Colonic mucosa (tissue), 4 donors: ENCODE results near the gene FLRT2. TPM values are rescaled to one million over a fixed set of nuclear protein-coding genes. Genes with fewer than 3 reads are reported as not detected.

Source experiments
- DNase-seq: peaks from one replicate; pipeline ENCODE4 v3.0.0-alpha.2; 2020
- H3K27ac ChIP-seq: fragments of 200-600 bp; one replicate; pipeline ENCODE4 v1.8.0; 2021
- H3K27me3 ChIP-seq: fragments of 200-600 bp; one replicate; pipeline ENCODE4 v1.8.0; 2021
- H3K36me3 ChIP-seq: fragments of 200-600 bp; one replicate; pipeline ENCODE4 v1.8.0; 2021
- H3K4me1 ChIP-seq: fragments of 200-600 bp; one replicate; pipeline ENCODE4 v1.8.0; 2021; ENCODE audit warnings: mild to moderate bottlenecking
- H3K4me3 ChIP-seq: fragments of 200-600 bp; one replicate; pipeline ENCODE4 v1.8.0; 2021
- H3K9ac ChIP-seq, 2 donors: one replicate each; pipeline ENCODE4 v1.7.0; 2013; ENCODE audit warnings: control low read depth in 2 of 2, low read depth in 2 of 2, low read length in 2 of 2
- H3K9me3 ChIP-seq: fragments of 200-600 bp; one replicate; pipeline ENCODE4 v1.8.0; 2021
- CTCF ChIP-seq: fragments of 200-600 bp; IDR thresholded peaks from one replicate; pipeline ENCODE4 v1.8.0; 2022; ENCODE audit warnings: antibody characterized with exemption, mild to moderate bottlenecking
- intact Hi-C: fragments of 100-400 bp; cut with DNase I; formaldehyde crosslinking; loops from one replicate; pipeline ENCODE4 v1.14.1; 2022
- total RNA-seq, 2 donors: library from RNA; stranded (reverse); fragmentation: NEBNext Ultra II Directional in 1 of 2; extraction: Animal tissue kit (Norgen Biotek cat#: 25700) in 1 of 2; gene quantifications; one replicate each; pipeline ENCODE4 v1.2.1, GENCODE V29; 2021
- donor health status: healthy.
- donor health status: DM: no; HTN: no; CAD: no.
- donor health status: DM: no; HTN: no; CAD: no.

The FLRT2 gene
- total RNA-seq, 2 donors from 2014 or later = 2.1 to 3.0 TPM

GRCh38 chr14:85602345-85602744 is 72.4 kb downstream of the FLRT2 start:
- intact Hi-C loops = no loop called here
- no peaks in the 10 kb centered on the region for H3K4me1 ChIP-seq
- DNase-seq = no peak
- H3K4me3 ChIP-seq = no peak overlapping the region
- TF ChIP-seq CTCF = no peak
- H3K27me3 ChIP-seq = no peaks in the 10 kb centered on the region
- no peaks in the 10 kb centered on the region for H3K36me3 ChIP-seq
- no peak overlapping the region for H3K9ac ChIP-seq
- no peaks in the 10 kb centered on the region for H3K9me3 ChIP-seq
- H3K27ac ChIP-seq = no peak overlapping the region

GRCh38 chr14:85604021-85604420 is 74.1 kb downstream of the FLRT2 start:
- intact Hi-C loops = no loop called here
- Histone ChIP-seq H3K4me3 (no peak overlapping the region), H3K27ac (no peak overlapping the region), H3K9ac (no peak overlapping the region), H3K4me1 (no peaks in the 10 kb centered on the region), H3K9me3 (no peaks in the 10 kb centered on the region), H3K27me3 (no peaks in the 10 kb centered on the region), H3K36me3 (no peaks in the 10 kb centered on the region)
- no peak for DNase-seq
- TF ChIP-seq CTCF = no peak

DNA sequence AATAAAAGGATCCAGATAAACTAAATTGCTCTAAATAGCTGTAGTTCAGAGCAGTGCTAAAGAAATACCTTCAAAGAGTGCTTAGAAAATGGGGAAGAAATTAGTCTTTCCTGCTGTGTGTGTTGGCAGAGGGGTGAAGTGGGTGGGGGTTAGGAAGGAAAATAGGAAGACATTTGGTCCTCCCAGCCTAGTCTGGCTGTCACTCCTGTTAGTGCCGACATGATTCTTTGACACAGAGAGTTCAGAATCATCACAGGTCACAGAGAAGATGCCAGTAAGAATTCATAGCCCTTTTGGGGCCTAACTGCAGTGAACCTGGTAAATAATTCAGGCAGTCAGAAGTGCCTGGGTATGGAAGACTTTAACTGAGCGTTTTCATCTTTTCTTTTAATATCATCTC is 74.8 kb downstream of the FLRT2 start:
- DNase-seq = no peak
- H3K27ac ChIP-seq = no peak overlapping the region

GRCh38 chr14:85607651-85608081 is 77.7 kb downstream of the FLRT2 start:
- intact Hi-C loops = no loop called here
- Histone ChIP-seq H3K36me3 (no peaks in the 10 kb centered on the region), H3K9ac (no peak overlapping the region), H3K27ac (no peak overlapping the region), H3K27me3 (no peaks in the 10 kb centered on the region), H3K9me3 (no peaks in the 10 kb centered on the region), H3K4me1 (no peaks in the 10 kb centered on the region), H3K4me3 (no peak overlapping the region)
- TF ChIP-seq CTCF = no peak
- DNase-seq = no peak

More for the DNA sequence above, 74.8 kb downstream of the FLRT2 start:
- no peaks in the 10 kb centered on the region for H3K9me3 ChIP-seq
- H3K4me1 ChIP-seq = no peaks in the 10 kb centered on the region
- no peaks in the 10 kb centered on the region for H3K27me3 ChIP-seq
- H3K9ac ChIP-seq = no peak overlapping the region
- no peak for TF ChIP-seq CTCF
- intact Hi-C loops = no loop called here
- no peak overlapping the region for H3K4me3 ChIP-seq
- no peaks in the 10 kb centered on the region for H3K36me3 ChIP-seq

GRCh38 chr14:85613496-85613895 is 83.6 kb downstream of the FLRT2 start:
- Histone ChIP-seq H3K36me3 (no peaks in the 10 kb centered on the region), H3K27me3 (no peaks in the 10 kb centered on the region), H3K9ac (no peak overlapping the region), H3K9me3 (no peaks in the 10 kb centered on the region), H3K27ac (no peak overlapping the region), H3K4me3 (no peak overlapping the region), H3K4me1 (no peaks in the 10 kb centered on the region)
- intact Hi-C loops = no loop called here
- no peak for TF ChIP-seq CTCF
- no peak for DNase-seq
